HK-2 (cell line): ENCODE measurements around the gene BBX.

Experiments used
- DNase-seq: peaks from one replicate; pipeline ENCODE4 v3.0.0-alpha.2; 2018; ENCODE audit not compliant: unreplicated experiment

BBX gene

GRCh38 chr3:107842940-107843339 lies 320.2 kb downstream of the BBX start:
- no peak for DNase-seq

GRCh38 chr3:107845380-107846278 lies 322.9 kb downstream of the BBX start:
- DNase-seq = no peak

DNA sequence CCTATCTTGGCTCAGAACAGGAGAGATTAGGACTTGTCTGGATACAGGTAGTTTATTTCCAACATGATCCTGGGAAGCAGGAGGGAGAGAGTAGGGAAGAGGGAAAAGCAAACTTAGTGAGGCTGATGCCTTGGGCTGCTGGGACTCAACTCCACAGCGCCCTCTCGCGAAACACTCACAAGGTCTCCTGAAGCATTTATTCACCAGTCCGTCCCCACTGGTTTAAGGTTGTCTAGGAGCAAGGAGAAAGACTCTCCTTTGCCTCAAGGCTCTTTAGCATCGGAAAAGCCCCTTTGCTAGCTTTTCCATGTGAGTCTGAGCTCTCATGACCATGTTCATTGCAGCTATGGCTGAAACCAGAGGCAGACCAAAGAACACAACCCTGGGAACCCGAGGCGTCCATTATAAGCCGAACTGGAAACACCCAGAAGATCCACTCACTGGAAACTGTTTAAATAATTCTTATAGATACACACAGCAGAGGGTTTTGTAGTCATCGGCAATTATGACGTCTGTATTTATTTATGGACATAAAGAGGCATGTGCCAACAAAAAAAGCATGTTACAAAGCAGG lies 323.6 kb downstream of the BBX start:
- DNase-seq = peak; percentile 64

GRCh38 chr3:107847791-107848190 lies 325.0 kb downstream of the BBX start:
- no peak for DNase-seq

- DNase-seq = no peak
These were observed 325.7 kb downstream of the BBX start for GRCh38 chr3:107848351-107848915.

GRCh38 chr3:107850681-107851080 lies 327.9 kb downstream of the BBX start:
- no peak for DNase-seq

- no peak for DNase-seq
These were observed 331.1 kb downstream of the BBX start for GRCh38 chr3:107853821-107854220.

DNA sequence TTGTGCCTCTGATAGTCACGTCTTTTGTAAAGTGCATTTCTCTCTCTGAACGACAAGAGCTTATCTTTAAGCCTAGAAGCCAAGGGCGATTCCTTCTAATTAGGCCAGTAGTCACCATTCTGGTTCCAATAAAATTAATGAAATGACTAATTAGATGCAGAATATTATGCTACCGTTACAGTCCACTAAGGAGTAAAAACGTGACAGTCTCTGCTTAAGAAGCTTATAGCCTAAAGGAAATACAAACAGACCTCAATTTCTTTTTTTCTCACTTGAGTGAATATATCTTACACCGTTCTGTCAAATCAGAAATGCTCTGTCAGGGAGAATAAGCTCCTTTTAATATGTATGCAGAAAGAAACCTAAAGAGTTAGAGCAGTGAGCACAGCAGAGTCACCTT lies 332.0 kb downstream of the BBX start:
- no peak for DNase-seq

GRCh38 chr3:107855710-107856109 lies 332.9 kb downstream of the BBX start:
- no peak for DNase-seq

DNA sequence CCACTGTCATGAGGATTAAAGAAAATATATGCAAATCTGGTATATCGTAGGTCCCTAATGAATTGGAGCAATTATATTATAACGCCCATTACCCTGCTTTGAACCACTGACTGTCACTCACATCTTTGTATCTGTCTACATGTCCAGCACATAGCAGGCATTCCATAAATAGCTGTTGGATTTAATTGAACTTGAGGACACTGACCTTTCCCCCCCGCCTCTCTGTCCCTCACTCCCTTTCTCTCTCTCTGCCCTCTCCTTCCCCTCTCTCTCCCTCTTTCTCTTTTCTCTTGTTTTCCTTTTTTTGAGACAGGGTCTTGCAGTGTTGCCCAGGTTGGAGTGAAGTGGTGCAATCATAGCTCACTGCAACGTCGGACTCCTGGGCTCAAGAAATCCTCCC lies 335.1 kb downstream of the BBX start:
- no peak for DNase-seq

DNA sequence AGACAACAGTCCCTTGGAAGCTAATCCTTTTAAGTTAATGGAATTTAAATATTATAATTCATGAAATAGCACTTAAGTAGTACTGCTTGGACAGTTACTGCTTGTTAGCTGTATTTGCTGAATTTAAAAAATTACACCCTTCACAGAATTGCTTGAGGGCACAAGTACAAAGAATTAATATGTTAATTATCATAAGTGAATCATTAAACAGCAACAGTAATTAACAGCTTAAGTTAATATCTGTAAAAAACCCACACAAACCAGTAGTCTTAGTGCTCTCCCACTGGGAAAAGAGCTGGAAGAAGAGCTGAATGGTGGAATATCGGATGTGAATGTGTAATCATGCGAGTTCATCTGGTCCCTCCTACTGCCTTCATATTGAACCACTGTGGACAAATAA lies 336.1 kb downstream of the BBX start:
- no peak for DNase-seq
